Glutamatergic neuron (in vitro differentiated cells): Measurements from ENCODE around the gene CACNB3. TPM values are rescaled to one million over a fixed set of nuclear protein-coding genes. Genes with fewer than 3 reads are reported as not detected.

Experiments used
- DNase-seq: peaks from one replicate; pipeline ENCODE4 v3.0.0; 2022
- H3K27ac Mint-ChIP-seq: one replicate; pipeline ENCODE4 v1.8.0; 2020; ENCODE audit warnings: mild to moderate bottlenecking, mixed read lengths, inconsistent platforms; ENCODE audit not compliant: unreplicated experiment
- H3K27me3 Mint-ChIP-seq: one replicate; pipeline ENCODE4 v1.8.0; 2020; ENCODE audit warnings: mild to moderate bottlenecking, moderate library complexity, mixed read lengths, inconsistent platforms; ENCODE audit not compliant: unreplicated experiment
- H3K36me3 Mint-ChIP-seq: one replicate; pipeline ENCODE4 v1.8.0; 2020; ENCODE audit warnings: mild to moderate bottlenecking, mixed read lengths, inconsistent platforms; ENCODE audit not compliant: unreplicated experiment
- H3K4me1 Mint-ChIP-seq: one replicate; pipeline ENCODE4 v1.8.0; 2020; ENCODE audit warnings: mild to moderate bottlenecking, low read depth, mixed read lengths, inconsistent platforms; ENCODE audit not compliant: unreplicated experiment
- H3K4me3 Mint-ChIP-seq: one replicate; pipeline ENCODE4 v1.8.0; 2020; ENCODE audit warnings: mild to moderate bottlenecking, mixed read lengths, inconsistent platforms; ENCODE audit not compliant: unreplicated experiment
- H3K9me3 Mint-ChIP-seq: one replicate; pipeline ENCODE4 v1.8.0; 2020; ENCODE audit warnings: mild to moderate bottlenecking, moderate library complexity, mixed read lengths, inconsistent platforms; ENCODE audit not compliant: unreplicated experiment
- CTCF ChIP-seq: fragments of 200-600 bp; sonication (generic); IDR thresholded peaks from one replicate; pipeline ENCODE4 v1.5.0; 2021; ENCODE audit not compliant: partially characterized antibody, unreplicated experiment
- total RNA-seq: library from RNA; stranded (reverse); fragmentation: NEBNext Ultra II Directional; extraction: Animal tissue kit (Norgen Biotek cat#: 25700); gene quantifications from one replicate; pipeline ENCODE4 v1.2.1, GENCODE V29; 2021; ENCODE audit not compliant: unreplicated experiment

The CACNB3 gene
- total RNA-seq, 1 donor from 2014 or later = 155 TPM

GRCh38 chr12:48862760-48863159 is 44.5 kb downstream of the CACNB3 start:
- Mint-ChIP-seq H3K4me3 (no peak overlapping the region), H3K9me3 (peaks cover 5% of the 10 kb centered on the region), H3K27me3 (peaks cover 15% of the 10 kb centered on the region), H3K36me3 (no peaks in the 10 kb centered on the region), H3K4me1 (peaks cover 17% of the 10 kb centered on the region), H3K27ac (no peak overlapping the region)
- no peak for DNase-seq
- no peak for TF ChIP-seq CTCF

DNA sequence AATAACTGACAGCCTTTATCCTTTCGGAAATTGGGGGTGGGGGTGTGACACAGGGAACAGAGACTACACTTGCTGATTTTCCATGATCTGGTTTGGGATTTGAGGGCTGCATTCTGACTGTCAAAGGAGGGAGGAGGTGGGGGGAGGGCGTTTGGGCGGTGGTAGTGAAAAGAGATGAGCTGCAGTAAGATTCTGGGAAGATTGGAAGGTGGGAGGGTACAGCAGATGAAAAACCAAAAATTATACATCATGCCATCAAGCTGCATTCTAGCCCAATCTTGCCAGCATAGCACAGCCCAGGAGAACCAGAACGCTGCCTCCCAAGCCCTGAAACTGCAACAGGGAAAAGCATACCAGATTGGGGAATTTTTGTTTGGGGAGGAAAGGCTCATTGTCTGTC is 45.0 kb downstream of the CACNB3 start:
- peaks cover 15% of the 10 kb centered on the region for H3K27me3 Mint-ChIP-seq
- no peak for DNase-seq
- peak overlapping the region; percentile 34 for H3K4me3 Mint-ChIP-seq
- H3K27ac Mint-ChIP-seq = peak overlapping the region; percentile 8
- H3K4me1 Mint-ChIP-seq = peaks cover 17% of the 10 kb centered on the region
- no peaks in the 10 kb centered on the region for H3K36me3 Mint-ChIP-seq
- peaks cover 5% of the 10 kb centered on the region for H3K9me3 Mint-ChIP-seq
- no peak for TF ChIP-seq CTCF

GRCh38 chr12:48865281-48866051 is 47.2 kb downstream of the CACNB3 start, which contains the start of gene RND1:
RND1 (minus strand) TSS chr12:48865870; CDS start chr12:48865767, 103 bp downstream.
- DNase-seq = peak; percentile 80
- H3K9me3 Mint-ChIP-seq = peaks cover 5% of the 10 kb centered on the region
- H3K36me3 Mint-ChIP-seq = no peaks in the 10 kb centered on the region
- H3K4me3 Mint-ChIP-seq = peak within 1 kb of the TSS; percentile 98
- H3K27me3 Mint-ChIP-seq = peaks cover 18% of the 10 kb centered on the region
- TF ChIP-seq CTCF = no peak
- peaks cover 17% of the 10 kb centered on the region for H3K4me1 Mint-ChIP-seq
- H3K27ac Mint-ChIP-seq = peak within 1 kb of the TSS; percentile 79

DNA sequence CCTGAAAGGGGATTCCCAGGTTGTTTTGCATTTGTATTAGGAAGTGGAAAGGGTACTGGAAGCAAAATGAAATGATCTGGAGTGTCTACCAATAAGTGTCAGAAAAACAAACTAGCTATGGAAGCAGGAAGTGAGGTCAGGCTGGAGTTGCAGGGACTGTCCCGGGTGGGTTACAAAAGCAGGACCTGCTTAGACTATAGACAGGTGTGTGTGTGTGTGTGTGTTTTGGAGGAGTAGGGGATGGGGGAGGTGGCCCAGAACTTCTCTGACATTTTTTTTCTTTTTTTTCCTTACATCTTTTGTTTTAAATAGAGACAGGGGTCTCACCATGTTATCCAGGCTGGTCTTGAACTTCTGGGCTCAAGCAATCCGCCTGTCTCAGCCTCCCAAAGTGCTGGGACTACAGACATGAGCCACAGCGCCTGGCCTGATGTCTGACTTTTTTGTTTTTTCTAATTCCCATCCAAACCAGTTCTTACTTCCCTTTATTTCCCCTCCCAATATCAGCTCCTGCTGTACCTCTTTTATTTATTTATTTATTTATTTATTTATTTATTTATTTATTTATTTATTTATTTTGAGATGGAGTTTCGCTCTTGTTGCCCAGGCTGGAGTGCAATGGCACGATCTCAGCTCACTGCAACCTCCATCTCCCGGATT is 47.9 kb downstream of the CACNB3 start:
- peak overlapping the region; percentile 98 for H3K4me3 Mint-ChIP-seq
- H3K27ac Mint-ChIP-seq = peak overlapping the region; percentile 79
- peaks cover 7% of the 10 kb centered on the region for H3K9me3 Mint-ChIP-seq
- no peak for TF ChIP-seq CTCF
- H3K36me3 Mint-ChIP-seq = no peaks in the 10 kb centered on the region
- peaks cover 14% of the 10 kb centered on the region for H3K27me3 Mint-ChIP-seq
- peaks cover 17% of the 10 kb centered on the region for H3K4me1 Mint-ChIP-seq
- DNase-seq = no peak

DNA sequence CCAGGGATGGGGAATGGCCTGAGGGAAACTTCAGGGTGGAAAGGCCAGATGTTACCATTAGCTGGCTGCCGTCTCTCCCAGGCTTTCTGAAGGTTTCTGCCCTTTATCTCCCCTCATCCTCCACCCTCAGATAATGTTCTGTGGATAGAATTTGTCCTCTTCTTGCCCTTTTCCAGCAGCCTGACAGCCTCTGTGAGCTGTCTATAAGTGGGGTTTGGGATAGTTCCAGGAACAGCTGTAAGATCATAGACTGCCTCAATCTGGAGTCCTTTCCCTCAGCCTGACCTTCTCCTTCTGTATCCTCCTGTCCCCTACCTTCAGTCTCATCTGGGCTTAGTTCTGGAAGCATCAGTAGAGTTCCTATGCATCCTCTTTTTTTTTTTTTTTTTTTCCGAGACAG is 50.2 kb downstream of the CACNB3 start:
- Mint-ChIP-seq H3K27me3 (peaks cover 9% of the 10 kb centered on the region), H3K36me3 (no peaks in the 10 kb centered on the region), H3K9me3 (peaks cover 7% of the 10 kb centered on the region), H3K27ac (no peak overlapping the region), H3K4me3 (no peak overlapping the region), H3K4me1 (peaks cover 10% of the 10 kb centered on the region)
- no peak for DNase-seq
- no peak for TF ChIP-seq CTCF
